NCI-H1694 (cell line): ENCODE results near the gene RHOBTB1.
"Not testable (repeated sequence)": the region's sequence is repeated elsewhere in the genome, so short reads cannot be mapped to it uniquely, and the experiment has no call there.

Experiments used
- DNase-seq: peaks from one replicate; lab custom pipeline; 2025; lab: John Stamatoyannopoulos, UW

The RHOBTB1 gene

DNA sequence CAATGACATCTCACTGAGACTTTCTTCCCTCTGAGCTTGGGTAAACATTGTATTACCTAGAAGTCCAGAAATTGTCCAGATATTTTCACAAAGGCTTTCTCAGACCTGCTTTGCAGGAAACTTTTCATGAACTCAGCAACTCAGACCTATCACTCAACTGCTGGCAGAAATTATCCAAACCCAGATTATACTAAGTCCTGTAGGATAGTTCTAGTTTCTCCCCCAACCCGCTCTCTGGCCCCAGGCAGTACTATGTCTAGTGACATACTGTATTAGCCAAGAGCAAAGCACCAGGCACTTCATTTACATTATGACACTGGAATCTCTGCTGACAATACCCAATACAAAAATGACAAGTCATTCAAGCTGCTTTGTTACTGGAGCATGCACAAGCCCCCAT lies 75.0 kb downstream of the RHOBTB1 start:
- no peak for DNase-seq

- no peak for DNase-seq
Measured at GRCh38 chr10:60865198-60865783, 78.7 kb downstream of the RHOBTB1 start.

DNA sequence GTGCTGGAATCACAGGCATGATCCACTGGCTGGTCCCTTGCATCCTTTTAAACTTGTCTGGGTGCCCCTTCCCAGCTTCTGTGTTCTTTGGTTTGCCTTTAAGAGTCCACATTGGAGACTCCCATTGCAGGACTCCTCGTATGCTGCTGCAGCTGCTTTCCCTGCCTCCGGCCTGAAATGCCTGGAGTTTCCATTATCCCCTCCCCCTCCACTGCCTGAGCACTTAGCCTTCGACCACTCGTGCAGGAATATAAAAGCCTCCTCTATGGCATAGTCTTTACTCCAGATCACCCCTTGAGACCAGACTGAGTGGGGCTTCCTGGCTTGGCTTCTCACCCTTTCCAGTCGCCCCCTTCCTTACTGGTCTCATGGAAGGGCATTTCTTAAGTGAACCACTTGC lies 80.2 kb downstream of the RHOBTB1 start:
- DNase-seq: no peak

GRCh38 chr10:60862517-60862916 lies 81.5 kb downstream of the RHOBTB1 start:
- DNase-seq: no peak

DNA sequence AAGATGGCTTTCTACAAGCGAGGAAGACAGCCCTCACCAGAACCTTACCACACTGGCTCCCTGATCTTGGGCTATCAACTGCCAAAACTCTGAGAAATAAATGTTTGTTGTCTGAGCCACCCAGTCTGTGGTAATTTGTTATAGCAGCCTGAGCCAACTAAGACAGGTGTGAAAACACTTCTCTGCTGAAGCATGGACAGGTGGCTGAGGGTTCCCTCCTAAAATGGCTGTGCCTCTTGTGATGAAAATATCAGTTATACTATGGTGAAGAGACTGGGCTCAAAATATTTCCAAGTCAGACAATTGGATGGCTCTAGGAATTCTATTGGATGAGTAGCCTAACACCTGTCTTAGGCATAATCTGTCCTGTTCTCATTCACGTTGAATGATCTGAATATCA lies 87.6 kb downstream of the RHOBTB1 start:
- no peak for DNase-seq

DNA sequence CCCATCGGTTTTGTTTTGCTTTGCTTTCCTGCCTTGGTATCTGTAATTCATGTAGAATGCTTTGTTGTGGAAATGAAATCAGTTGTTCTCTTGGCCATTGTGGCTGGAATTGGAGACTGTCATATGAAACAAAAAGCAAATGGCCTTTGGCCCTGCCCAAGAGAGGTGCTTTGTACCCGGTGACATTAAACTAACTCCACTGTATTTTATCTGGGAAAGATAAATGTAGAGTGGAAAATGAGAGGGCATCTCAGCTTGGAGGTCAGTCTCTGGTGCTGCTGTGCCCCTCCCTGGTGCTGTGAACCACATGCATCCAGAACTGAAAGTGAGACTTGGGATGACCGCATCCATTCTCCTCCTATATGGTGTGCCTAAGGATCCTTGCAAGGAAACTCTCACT lies 90.3 kb downstream of the RHOBTB1 start:
- no peak for DNase-seq

GRCh38 chr10:60853107-60853506 lies 90.9 kb downstream of the RHOBTB1 start:
- DNase-seq: no peak

DNA sequence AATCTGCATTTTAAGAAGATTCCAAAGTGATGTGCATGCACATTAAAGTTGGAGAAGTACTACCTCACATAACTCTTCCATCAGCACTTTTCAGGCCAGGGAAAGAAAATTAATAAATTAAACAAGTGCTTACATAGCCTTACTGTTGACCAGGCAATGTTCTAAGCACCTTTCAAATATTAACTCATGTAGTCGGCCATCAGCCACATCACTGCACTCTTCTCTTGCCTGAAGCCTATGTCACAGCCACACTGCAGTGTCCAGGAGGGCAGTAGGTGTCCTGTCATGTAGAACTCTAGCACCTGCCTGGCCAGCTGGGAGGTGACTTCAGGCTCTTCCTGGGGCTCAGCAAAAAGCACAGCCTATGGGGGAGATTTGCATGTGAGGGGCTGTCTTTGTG lies 94.2 kb downstream of the RHOBTB1 start:
- no peak for DNase-seq

GRCh38 chr10:60849217-60849616 lies 94.8 kb downstream of the RHOBTB1 start:
- DNase-seq: no peak

DNA sequence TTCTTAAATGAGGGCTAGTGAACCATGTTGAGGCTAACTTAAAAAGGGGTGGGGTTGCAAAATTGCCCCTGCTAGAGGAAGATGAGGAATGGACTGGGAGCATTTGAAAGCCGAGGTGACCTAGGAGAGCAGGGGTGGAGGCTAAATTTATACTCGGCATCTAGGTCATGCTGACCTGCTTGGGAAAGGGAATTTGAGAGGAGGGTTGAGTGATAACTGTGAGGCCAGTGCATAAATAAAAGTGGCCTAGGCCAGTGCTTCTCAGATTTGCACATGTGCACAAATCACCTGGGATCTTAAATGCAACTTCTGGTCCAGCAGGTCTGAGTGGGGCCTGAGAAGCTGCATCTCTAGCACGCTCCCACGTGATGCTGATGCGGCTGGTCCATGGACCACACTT lies 95.3 kb downstream of the RHOBTB1 start:
- no peak for DNase-seq

DNA sequence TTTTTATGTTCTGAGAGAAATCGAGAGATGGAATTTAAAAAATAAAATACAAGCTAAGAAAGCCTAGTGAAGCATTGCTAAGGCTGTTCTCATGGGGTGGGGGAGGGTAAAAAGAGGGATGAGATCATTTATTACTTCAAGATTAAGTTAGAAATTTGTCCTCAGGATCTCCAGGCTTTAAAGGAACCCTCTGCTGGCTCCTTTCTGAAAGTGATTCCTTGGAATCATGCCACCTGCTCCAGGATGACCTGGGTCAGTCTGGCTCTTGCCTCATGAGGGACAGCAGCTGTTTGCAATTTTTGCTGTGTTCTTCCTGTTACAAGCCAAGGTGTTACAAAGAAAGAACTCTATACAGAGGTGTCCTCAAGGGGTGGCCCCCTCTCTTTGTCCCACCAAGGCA lies 95.9 kb downstream of the RHOBTB1 start:
- no peak for DNase-seq

- DNase-seq: no peak
Measured at GRCh38 chr10:60846173-60846572, 97.8 kb downstream of the RHOBTB1 start.

GRCh38 chr10:60845038-60845437 lies 98.9 kb downstream of the RHOBTB1 start:
- DNase-seq: no peak

- DNase-seq: no peak
Measured at GRCh38 chr10:60842694-60843093, 101.3 kb downstream of the RHOBTB1 start.

- DNase-seq: not testable (repeated sequence)
Measured at GRCh38 chr10:60841227-60841626, 102.8 kb downstream of the RHOBTB1 start.

- DNase-seq: no peak
Measured at GRCh38 chr10:60835049-60835448, 108.9 kb downstream of the RHOBTB1 start.

GRCh38 chr10:60834401-60834800 lies 109.6 kb downstream of the RHOBTB1 start:
- no peak for DNase-seq

GRCh38 chr10:60832136-60832535 lies 111.8 kb downstream of the RHOBTB1 start:
- DNase-seq: not testable (repeated sequence)

DNA sequence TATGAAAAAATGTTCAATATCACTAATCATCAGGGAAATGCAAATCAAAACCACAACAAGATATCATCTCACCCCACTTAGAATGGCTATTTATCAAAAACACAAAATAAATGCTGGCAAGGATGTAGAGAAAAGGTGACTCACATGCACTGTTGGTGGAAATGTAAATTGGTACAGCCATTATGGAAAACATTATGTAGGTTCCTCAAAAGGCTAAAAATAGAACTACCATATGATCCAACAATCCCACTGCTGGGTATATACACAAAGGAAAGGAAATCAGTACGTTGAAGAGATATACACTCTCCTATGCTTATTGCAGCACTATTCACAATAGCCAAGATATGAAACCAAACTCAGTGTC lies 115.5 kb downstream of the RHOBTB1 start:
- no peak for DNase-seq

DNA sequence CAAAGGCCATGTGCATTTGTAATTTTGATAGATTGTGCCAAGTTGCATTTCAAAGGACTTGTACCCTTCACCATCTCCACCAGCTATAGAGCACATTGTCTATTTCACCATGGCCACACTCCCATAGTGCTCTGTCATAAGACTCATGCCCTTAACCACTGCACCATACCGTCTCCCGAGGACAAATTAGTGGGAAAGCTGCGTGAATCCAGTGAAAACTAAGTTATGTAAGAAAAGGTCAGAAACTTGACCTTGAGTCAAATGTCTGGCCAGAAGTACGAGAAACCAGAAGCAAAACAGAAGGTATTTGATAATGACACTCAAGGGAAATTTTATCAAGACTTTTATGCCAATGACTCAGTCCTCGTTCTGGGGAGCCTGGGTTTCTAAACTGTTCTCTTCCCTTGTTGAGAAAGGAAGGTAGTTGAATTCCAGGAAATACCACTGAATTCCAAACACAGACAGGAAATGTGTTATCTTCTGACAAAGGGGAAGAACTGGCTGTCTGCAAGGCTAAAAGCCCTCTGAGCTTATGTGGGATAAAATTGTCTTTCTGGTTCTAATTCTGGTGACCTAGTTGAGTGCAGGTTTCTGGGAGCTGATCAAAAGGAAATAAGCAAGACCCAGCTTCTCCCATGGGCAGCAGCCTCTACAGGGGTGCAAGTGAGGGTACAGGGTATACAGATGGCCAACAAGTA lies 116.0 kb downstream of the RHOBTB1 start:
- DNase-seq: no peak

DNA sequence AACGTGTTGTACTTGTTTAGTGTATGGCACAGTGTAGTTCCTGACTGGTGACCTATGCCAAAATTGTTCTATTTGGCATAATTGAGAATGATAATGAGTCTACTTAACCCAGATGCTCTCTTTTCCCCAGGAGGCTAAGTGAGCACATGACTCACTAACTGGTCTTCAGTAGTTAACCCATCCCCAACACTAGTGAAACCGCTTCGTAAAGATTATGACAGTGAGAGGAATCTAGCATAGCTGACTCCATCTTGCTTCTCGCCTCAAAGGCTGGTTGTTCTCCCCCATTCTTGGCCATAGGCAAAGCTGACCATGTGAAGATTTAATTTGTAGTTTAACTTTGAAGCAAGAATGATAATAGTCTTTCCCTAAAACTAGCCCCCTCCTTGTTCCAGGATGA lies 118.5 kb downstream of the RHOBTB1 start:
- no peak for DNase-seq

- no peak for DNase-seq
Measured at GRCh38 chr10:60823324-60823723, 120.7 kb downstream of the RHOBTB1 start.

GRCh38 chr10:60822809-60823208 lies 121.2 kb downstream of the RHOBTB1 start:
- no peak for DNase-seq

GRCh38 chr10:60821656-60822055 lies 122.3 kb downstream of the RHOBTB1 start:
- DNase-seq: no peak
